ENCODE measurements around the gene CYP4V2.

DNA sequence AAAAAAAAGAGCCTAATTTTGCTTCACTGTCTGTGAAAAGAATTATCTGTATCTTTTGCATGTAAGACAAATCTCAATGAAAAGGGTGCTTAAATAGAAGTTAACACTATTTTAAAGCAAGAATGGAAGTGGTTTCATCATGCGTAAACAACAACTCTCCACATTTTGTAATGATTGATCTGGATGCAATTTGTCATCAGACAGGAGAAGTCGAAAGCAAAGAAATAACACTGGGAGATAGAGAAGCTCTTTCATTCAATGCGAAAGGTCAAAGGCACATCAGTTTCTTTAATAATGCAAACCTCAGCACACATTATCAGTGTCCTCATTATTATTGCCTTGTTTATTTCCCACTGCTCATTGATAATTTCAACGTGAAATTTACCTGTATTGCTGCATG lies 44.8 kb downstream of the CYP4V2 start:
- TF ChIP-seq POLR2A (IDR thresholded peaks at IDR 0.05) (no peak), CTCF (IDR thresholded peaks at IDR 0.05 in 8 of 11, conservative IDR thresholded peaks at IDR 0.05 in 3 of 11) (no peak)

All from spleen (tissue), 7 donors.